ENCODE measurements around the gene HNRNPD. TPM values are rescaled to one million over a fixed set of nuclear protein-coding genes. Genes with fewer than 3 reads are reported as not detected.
"Not testable (repeated sequence)": the region's sequence is repeated elsewhere in the genome, so short reads cannot be mapped to it uniquely, and the experiment has no call there.

Gene HNRNPD
- total RNA-seq, 1 donor from 2014 or later, result 44.1 TPM

DNA sequence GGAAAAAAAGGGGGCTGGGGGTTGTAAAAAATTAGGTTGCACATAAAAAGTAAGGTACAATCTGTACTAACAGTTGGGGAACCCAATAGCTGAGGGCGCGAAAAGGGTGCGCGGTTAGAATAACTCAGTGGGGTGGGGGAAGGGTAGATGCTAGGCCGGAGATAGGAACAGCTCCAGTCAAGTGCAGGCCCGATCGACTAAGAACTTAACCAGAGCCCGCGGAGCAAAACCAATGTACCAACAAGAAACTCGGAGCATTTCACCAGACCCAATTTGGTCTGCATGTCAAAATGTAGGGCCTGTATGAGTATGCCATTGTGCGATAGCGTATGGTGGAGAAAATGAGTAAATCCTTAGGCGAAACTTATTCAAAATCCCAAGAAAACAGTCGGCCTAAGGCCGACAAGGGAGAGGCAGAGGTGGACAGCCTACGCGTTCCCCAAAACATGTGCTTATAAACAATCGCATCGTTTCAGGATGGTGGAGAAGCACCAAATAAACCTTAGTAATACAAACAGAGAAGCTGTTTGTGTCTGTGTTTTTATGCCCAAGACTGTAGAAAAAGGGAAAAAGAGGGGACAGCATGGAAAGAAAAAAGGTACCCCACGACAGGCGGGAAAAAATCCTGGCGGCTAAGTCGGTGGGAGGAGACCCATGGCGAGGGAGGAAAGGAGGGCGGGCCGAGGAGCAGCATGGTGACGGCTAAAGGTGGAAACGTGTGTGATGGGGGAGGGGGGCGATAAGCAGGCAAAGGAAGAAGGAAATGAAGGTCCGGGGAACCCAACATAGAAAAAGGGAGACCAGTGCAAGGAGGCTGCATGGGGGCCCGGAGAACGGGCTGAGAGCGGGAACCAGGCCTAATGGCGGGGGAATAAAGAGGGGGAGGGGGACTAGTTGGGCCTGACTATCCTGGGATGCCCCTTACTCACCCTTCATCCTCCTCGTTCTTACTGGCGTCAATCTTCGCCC lies 990 bp downstream of the HNRNPD start:
- DNase-seq (ENCODE audit: low read depth, low spot score), result peak; percentile 41

DNA sequence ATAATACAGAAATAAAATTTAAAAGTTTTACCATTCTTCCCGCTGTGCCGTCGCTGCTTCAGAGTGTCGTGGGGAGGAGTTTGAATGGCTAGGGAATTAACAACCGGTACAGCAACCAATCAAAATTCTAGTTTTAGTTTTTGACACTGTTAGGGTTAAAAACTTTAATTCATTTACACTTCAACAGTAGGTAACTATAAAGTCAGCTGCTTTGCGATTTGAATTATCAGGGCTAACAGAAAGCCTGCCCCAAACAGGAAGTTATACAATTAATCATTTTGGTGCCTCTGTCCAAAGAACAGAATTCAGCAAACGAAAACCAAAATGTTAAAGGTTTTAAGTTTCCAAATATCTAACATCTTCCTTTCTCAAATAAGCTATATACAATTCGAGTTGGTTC lies 2.3 kb downstream of the HNRNPD start:
- DNase-seq (ENCODE audit: low read depth, low spot score), result no peak

DNA sequence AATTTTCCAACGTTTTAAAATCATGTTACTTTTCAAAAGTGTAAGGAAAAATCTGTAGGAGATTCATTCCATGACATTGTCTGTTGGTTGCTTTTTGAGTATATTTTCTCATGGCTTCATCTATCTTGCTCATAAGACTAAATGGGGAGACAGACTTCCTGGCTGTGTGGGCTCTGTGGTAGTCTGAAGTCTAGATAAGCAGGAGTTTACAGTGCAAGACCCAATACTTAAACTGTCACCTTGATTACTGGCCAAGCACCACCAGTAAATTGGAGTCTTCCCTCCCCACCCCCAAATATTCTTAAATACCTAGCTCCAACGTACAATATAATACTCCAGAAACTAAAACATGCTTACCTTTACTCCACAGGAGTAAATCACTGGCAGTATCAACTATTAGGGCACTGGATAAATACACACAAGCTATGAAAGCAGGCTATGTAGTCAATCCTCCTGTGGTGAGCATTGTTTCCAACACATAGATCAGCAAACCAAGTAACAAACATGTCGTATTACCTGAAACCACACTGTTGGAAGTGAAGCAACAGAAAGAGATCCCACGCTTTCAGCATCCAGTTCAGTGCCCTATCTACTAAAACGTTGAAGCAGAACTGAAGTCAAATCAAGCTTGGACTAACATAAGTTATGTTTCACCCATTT lies 6.2 kb downstream of the HNRNPD start:
- no peak for DNase-seq (ENCODE audit: low read depth, low spot score)

DNA sequence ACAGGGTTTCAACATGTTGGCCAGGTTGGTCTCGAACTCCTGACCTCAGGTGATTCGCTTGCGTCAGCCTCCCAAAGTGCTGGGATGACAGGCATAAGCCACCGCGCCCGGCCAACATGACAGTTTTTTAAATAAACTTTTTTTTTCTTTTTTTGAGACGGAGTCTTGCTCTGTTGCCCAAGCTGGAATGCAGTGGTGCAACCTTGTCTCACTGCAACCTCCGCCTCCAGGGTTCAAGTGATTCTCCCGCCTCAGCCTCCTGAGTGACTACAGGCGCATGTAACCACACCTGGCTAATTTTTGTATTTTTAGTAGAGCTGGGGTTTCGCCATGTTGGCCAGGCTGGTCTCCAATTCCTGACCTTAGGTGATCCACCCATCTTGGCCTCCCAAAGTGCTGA lies 7.4 kb downstream of the HNRNPD start:
- not testable (repeated sequence) for DNase-seq (ENCODE audit: low read depth, low spot score)

DNA sequence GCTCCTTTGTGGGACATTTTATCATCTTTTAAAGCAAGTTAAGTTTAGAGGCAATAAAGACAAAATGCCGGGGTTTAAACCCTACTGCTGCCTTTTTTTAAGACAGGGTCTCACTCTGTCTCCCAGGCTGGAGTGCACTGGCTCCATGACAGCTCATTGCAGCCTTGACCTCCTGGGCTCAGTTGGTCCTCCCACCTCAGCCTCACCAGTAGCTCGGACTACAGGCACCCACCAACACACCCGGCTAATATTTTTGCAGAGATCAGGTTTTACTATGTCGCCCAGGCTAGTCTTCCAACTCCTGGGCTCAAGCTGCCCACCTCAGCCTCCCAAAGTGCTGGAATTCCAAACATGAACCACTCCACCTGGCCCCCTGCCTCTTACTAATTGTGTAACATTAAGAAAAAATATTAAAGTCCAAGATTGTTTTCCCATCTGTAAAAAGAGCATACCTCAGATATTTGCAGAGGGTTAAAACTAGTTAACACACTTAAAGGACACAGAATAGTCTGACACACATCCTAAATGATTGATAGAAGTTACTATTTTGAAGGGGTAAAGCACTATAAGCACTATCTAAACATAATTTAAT lies 9.8 kb downstream of the HNRNPD start:
- no peak for DNase-seq (ENCODE audit: low read depth, low spot score)

DNA sequence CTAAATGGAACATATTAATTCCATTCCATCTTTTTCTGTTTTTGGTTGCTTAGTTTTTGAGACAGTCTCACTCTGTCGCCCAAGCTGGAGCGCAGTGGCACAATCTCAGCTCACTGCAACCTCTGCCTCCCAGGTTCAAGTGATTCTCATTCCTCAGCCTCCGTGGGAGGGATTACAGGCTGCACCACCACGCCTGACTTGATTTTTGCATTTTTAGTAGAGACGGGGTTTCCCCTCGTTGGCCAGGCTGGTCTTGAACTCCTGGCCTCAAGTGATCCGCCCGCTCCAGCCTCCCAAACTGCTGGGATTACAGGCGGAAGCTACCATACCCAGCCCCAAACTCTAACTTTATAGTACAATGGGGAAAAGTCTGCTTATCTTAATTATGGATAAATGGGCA lies 11.2 kb downstream of the HNRNPD start:
- no peak for DNase-seq (ENCODE audit: low read depth, low spot score)

DNA sequence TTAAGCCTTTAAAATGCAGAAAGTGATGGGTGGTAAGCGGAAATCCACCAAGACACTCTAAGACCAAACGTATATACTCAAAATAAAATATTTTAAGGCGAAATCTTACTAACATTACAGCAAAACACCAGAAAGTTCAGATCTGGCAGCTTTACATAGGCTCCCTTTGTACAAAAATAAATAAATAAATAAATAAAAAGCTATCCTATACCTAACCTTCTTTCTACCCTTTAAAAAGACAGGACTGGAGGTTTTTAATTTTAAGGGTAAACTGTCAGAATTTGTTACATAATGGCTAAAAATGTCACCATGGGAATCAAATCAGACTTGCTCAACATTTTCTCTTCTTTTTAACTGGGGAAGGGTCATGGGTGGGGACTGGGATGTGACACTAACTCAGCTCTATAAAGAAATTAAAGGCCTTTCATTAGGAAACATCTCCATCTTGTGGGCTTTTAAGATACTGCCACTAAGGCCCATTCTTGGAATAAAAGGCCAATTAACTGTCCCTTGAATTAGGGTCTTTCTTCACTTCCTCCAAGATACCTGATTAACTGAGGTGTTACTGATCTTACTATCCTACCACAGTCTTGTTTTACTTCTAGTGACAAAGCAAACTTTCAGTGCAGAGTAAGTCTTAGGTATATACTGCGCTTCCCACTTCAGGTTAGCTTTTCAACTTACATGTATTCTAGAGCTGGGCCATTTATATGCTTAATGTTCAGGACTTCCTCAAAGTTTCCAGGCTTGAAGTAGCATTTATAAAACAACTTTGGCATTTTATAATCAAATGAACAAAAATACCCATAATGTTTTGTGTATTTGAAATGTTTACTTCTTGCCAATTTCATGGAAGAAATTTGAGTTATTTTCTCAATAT lies 13.3 kb downstream of the HNRNPD start:
- DNase-seq (ENCODE audit: low read depth, low spot score), result no peak

DNA sequence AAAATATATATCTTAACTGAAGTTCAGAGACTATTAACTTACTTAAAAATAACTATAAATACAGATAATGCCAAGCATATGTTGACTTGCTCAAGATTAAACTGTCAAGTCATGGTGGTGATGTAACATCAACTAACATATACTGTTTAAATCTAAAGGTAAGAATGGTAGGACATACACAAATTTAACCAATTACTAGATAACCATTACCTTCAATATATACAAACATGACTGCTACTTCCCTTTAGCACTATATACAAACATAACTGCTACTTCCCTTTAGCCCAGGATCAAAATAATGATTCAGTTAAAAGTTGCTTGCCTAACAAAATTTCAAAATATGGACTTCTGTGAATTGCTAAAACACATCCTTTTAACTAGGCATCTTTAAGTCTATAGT lies 14.9 kb downstream of the HNRNPD start:
- DNase-seq (ENCODE audit: low read depth, low spot score), result no peak

DNA sequence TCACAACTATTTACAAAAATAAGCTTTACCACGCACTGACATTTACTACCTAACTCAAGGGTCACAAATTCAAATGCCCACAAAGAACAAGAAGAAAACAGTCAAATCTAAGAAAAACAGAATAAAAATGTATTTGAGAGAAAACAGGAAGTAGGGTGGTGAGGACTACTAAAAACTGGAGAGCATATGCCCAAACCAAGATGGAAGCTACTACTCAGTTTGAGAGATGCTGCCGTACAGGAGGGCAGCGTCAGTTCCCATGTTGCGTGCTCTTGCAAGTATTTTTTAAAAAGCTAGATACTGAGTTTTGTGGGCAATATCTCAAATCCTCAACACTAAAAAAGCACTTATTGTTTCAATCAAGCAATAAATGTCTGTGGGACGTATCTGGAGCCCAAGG lies 16.2 kb downstream of the HNRNPD start:
- DNase-seq (ENCODE audit: low read depth, low spot score), result no peak

DNA sequence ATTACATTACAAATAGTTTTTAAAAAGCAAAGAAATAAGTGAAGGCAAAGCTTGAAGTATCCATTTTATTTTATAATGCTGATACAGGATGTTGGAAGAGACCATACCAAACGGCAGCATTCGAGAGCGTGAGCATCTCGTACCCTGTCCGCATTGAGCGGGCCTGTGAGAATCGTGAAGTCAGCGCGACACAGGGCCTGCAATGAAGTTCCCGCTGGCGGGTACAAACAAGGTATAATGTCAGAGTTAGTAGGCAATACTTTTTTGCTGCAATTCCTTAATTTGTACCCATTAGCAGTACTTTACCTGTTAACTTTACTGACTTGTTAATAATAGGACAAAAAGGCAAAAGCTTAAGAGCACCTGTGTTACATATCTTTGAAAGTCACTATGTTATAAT lies 19.0 kb downstream of the HNRNPD start:
- DNase-seq (ENCODE audit: low read depth, low spot score), result no peak

DNA sequence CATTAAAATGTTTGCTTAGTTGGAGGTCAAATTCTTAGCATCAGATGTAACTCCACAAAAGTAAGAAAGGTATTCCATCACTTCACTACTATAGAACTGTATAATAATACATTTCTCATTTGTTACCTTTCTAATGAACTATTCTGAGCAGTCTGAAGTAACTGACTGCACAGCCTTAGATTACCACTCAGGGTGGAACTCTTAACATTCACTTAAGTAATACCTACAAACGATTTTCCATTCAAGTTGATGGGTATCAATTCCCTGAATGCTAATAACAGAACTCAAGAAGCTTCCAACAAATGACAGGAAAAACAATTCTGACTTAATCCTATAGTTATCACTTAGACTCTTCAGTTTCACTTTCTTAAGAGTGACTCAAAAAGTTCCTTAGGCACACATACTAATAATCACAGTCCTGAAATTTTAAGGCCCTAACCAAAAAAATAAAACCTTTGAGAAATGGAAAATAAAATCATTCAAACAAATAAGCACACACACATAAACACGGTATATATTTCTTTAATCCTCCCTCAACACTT lies 20.9 kb downstream of the HNRNPD start:
- DNase-seq (ENCODE audit: low read depth, low spot score), result no peak

DNA sequence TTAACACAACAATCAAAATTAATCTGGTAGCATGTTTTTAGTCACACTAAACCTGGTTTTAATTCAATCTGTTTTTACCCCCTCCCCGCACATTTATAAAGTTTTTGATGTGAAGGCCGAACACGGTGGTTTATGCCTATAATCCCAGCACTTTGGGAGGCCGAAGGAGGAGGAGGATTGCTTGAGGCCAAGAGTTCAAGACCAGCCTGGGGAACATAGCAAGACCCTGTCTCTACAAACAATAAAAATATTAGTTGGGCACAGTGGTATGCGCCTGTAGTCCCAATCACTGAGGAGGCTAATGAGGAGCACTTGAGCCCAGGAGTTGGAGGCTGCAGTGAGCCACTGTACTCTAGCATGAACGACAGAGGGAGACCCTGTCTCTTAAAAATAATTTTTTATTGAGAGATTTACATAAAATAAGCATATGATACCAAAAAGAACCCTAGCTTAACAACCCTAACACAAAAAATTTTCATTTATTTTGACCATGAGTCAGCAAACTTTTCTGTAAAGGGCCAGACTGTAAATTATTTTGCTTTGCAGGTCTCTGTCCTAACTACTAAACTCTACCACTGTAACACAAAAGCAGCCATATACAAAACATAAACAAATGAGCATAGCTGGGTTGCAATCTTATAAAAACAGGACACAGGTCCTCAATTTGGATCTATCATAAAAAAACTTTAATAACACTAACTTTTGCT lies 21.5 kb downstream of the HNRNPD start:
- no peak for DNase-seq (ENCODE audit: low read depth, low spot score)

DNA sequence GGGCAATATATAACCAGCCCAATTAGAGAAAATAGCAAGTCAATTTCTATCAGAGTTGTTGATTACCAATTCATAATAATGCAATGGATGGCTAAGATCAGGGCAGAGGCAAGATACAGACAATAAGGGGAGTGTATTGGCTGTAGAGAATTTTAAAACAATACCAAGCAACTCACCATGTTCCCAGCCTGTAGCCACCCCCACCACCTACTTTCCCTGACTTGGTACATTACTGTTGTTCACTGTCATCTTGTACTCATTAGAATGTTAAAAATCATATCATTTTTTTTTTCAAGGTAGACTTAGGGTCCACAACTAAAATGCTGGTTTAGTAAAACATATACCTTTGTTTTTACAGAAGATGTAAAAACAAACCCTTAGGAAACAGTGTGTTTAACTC lies 27.7 kb downstream of the HNRNPD start:
- no peak for DNase-seq (ENCODE audit: low read depth, low spot score)

DNA sequence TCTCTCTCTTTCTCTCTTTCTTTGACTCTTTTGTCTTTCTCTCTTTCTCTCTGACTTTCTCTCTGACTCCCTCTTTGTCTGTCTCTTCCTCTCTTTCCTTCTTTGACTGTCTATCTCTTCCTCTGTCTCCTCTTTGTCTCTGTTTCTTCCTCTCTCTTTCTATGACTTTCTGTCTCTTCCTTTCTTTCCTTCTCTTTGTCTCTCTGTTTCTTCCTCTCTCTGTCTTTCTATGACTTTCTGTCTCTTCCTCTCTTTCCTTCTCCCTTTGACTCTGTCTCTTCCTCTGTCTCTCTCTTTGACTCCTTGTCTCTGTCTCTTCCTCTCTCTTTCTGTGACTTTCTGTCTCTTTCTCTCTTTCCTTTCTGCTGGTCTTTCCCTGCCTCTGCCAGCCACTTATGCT lies 38.7 kb downstream of the HNRNPD start:
- no peak for DNase-seq (ENCODE audit: low read depth, low spot score)

DNA sequence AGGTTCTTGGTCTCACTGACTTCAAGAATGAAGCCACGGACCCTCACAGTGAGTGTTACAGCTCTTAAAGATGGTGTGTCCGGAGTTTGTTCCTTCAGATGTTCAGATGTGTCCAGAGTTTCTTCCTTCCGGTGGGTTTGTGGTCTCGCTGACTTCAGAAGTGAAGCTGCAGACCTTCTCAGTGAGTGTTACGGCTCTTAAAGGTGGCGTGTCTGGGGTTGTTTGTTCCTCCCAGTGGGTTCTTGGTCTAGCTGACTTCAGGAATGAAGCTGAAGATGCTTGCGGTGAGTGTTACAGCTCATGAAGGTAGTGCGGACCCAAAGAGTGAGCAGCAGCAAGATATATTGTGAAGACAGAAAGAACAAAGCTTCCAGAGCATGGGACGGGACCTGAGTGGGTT lies 40.1 kb downstream of the HNRNPD start:
- not testable (repeated sequence) for DNase-seq (ENCODE audit: low read depth, low spot score)

DNA sequence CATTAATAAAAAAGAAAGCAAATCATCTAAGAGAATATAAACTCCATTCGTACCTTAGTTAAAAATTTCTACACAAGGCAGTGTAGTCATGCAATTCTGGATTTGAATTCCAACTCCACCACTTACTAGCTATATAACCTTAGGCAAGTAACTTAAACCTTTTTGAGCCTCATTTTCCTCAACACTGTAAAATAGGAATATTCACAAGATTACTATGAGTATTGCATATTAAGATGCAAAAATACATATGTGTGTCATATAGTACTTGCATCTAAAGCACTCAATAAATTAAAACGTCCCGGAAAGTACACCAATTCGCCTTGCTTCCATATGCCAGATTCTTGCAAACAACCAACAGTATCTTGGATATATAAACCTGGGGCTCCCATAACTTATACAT lies 42.0 kb downstream of the HNRNPD start:
- no peak for DNase-seq (ENCODE audit: low read depth, low spot score)

DNA sequence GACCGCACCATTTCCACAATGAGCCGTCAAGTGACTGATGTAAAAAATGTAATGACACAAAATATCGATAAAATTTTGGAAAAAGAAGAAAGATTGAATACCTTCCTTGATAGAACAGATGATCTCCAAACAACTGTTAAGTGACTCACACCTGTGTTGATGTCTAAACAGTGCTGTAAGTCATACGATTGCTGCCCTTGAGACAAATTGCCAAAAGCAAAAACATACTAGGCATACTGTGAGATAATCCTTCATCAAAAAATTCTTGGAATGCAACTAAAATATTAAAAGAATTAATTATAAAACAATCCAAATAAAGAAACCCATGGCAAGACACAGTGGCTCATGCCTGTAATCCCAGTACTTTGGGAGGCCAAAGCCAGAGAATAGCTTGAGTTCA lies 53.4 kb downstream of the HNRNPD start:
- DNase-seq (ENCODE audit: low read depth, low spot score), result no peak

DNA sequence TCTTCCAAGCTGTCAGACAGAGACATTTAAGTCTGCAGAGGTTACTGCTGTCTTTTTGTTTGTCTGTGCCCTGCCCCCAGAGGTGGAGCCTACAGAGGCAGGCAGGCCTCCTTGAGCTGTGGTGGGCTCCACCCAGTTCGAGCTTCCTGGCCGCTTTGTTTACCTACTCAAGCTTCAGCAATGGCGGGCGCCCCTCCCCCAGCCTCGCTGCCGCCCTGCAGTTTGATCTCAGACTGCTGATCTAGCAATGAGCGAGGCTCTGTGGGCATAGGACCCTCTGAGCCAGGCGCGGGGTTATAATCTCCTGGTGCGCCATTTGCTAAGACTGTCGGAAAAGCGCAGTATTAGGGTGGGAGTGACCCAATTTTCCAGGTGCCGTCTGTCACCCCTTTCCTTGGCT lies 70.7 kb downstream of the HNRNPD start:
- not testable (repeated sequence) for DNase-seq (ENCODE audit: low read depth, low spot score)

All from pulmonary artery endothelial cell (primary cell).